ENCODE data around the gene CACNA1I.

CACNA1I gene

GRCh38 chr22:39600491-39601179, 30.1 kb downstream of the CACNA1I start:
- no peak overlapping the region for H3K27ac ChIP-seq (ENCODE audit: low read depth, low read length)
- no peaks in the 10 kb centered on the region for H3K36me3 ChIP-seq (ENCODE audit: low read length)
- H3K79me2 ChIP-seq (ENCODE audit: insufficient read depth, low read length): no peaks in the 10 kb centered on the region
- H3K4me2 ChIP-seq (ENCODE audit: low read depth, low read length, poor library complexity, severe bottlenecking): no peak overlapping the region
- no peak overlapping the region for H3K4me3 ChIP-seq (ENCODE audit: insufficient read depth, low read length, poor library complexity, severe bottlenecking)
- H3K9ac ChIP-seq (ENCODE audit: low read length): no peak overlapping the region
- H4K20me1 ChIP-seq (ENCODE audit: low read depth, low read length): no peaks in the 10 kb centered on the region
- no peak overlapping the region for H2AFZ ChIP-seq (ENCODE audit: low read depth, low read length, severe bottlenecking)
- no peaks in the 10 kb centered on the region for H3K9me3 ChIP-seq (ENCODE audit: insufficient read depth, low read length)
- no peaks in the 10 kb centered on the region for H3K9me2 ChIP-seq (replicated peaks; ENCODE audit: insufficient read depth, low read length)
- H3F3A ChIP-seq (ENCODE audit: insufficient read depth): no peaks in the 10 kb centered on the region
- TF ChIP-seq, protein P1, sequence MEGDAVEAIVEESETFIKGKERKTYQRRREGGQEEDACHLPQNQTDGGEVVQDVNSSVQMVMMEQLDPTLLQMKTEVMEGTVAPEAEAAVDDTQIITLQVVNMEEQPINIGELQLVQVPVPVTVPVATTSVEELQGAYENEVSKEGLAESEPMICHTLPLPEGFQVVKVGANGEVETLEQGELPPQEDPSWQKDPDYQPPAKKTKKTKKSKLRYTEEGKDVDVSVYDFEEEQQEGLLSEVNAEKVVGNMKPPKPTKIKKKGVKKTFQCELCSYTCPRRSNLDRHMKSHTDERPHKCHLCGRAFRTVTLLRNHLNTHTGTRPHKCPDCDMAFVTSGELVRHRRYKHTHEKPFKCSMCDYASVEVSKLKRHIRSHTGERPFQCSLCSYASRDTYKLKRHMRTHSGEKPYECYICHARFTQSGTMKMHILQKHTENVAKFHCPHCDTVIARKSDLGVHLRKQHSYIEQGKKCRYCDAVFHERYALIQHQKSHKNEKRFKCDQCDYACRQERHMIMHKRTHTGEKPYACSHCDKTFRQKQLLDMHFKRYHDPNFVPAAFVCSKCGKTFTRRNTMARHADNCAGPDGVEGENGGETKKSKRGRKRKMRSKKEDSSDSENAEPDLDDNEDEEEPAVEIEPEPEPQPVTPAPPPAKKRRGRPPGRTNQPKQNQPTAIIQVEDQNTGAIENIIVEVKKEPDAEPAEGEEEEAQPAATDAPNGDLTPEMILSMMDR (IDR thresholded peaks at IDR 0.05; ENCODE audit: insufficient read depth, low read length, poor library complexity, severe bottlenecking): no peak
- TF ChIP-seq EZH2phosphoT487 (conservative IDR thresholded peaks at IDR 0.05; ENCODE audit: low read length): no peak
- no peaks in the 10 kb centered on the region for H3K27me3 ChIP-seq (ENCODE audit: low read length)

DNA sequence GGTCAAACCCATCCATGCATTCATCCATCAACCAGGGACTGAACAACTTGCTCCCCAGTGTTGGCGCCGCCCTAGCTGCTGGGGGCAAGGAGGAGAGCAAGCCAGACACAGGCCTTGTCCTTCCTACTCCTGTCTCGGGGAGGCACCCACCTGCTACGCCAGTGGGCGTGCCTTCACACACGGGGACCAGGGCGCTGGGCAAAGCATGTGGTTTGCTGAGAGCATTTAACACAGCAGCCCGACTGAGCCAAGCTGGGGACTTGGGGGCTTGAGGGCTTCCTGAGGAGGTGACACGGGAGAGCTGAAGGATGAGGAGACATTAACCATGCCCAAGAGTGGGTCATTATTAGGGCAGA, 30.6 kb downstream of the CACNA1I start:
- Histone ChIP-seq H4K20me1 (ENCODE audit: low read depth, low read length) (no peaks in the 10 kb centered on the region), H3K27me3 (ENCODE audit: low read length) (no peaks in the 10 kb centered on the region), H3K27ac (ENCODE audit: low read depth, low read length) (no peak overlapping the region), H3K4me2 (ENCODE audit: low read depth, low read length, poor library complexity, severe bottlenecking) (no peak overlapping the region), H3F3A (ENCODE audit: insufficient read depth) (no peaks in the 10 kb centered on the region), H3K9me2 (replicated peaks; ENCODE audit: insufficient read depth, low read length) (no peaks in the 10 kb centered on the region), H3K9me3 (ENCODE audit: insufficient read depth, low read length) (no peaks in the 10 kb centered on the region), H3K36me3 (ENCODE audit: low read length) (no peaks in the 10 kb centered on the region), H2AFZ (ENCODE audit: low read depth, low read length, severe bottlenecking) (no peak overlapping the region), H3K79me2 (ENCODE audit: insufficient read depth, low read length) (no peaks in the 10 kb centered on the region), H3K4me3 (ENCODE audit: insufficient read depth, low read length, poor library complexity, severe bottlenecking) (no peak overlapping the region), H3K9ac (ENCODE audit: low read length) (no peak overlapping the region)
- no peak for TF ChIP-seq EZH2phosphoT487 (conservative IDR thresholded peaks at IDR 0.05; ENCODE audit: low read length)
- TF ChIP-seq, protein P1 (IDR thresholded peaks at IDR 0.05; ENCODE audit: insufficient read depth, low read length, poor library complexity, severe bottlenecking): no peak

GRCh38 chr22:39603345-39603744, 32.8 kb downstream of the CACNA1I start:
- Histone ChIP-seq H2AFZ (ENCODE audit: low read depth, low read length, severe bottlenecking) (no peak overlapping the region), H3K9me3 (ENCODE audit: insufficient read depth, low read length) (no peaks in the 10 kb centered on the region), H3K79me2 (ENCODE audit: insufficient read depth, low read length) (no peaks in the 10 kb centered on the region), H3F3A (ENCODE audit: insufficient read depth) (no peaks in the 10 kb centered on the region), H3K27me3 (ENCODE audit: low read length) (no peaks in the 10 kb centered on the region), H3K27ac (ENCODE audit: low read depth, low read length) (no peak overlapping the region), H3K4me3 (ENCODE audit: insufficient read depth, low read length, poor library complexity, severe bottlenecking) (no peak overlapping the region), H3K9me2 (replicated peaks; ENCODE audit: insufficient read depth, low read length) (no peaks in the 10 kb centered on the region), H3K9ac (ENCODE audit: low read length) (no peak overlapping the region), H4K20me1 (ENCODE audit: low read depth, low read length) (no peaks in the 10 kb centered on the region), H3K4me2 (ENCODE audit: low read depth, low read length, poor library complexity, severe bottlenecking) (no peak overlapping the region), H3K36me3 (ENCODE audit: low read length) (no peaks in the 10 kb centered on the region)
- TF ChIP-seq, protein P1 (IDR thresholded peaks at IDR 0.05; ENCODE audit: insufficient read depth, low read length, poor library complexity, severe bottlenecking): no peak
- TF ChIP-seq EZH2phosphoT487 (conservative IDR thresholded peaks at IDR 0.05; ENCODE audit: low read length): no peak

Data from SU-DHL-6 (cell line).